DMS79 treated with DMSO at 0.1 percent for 48 hours (cell line): ENCODE data around the gene TRIM67.

Experiments used
- DNase-seq: peaks from one replicate; lab custom pipeline; 2025; lab: John Stamatoyannopoulos, UW

Gene TRIM67

DNA sequence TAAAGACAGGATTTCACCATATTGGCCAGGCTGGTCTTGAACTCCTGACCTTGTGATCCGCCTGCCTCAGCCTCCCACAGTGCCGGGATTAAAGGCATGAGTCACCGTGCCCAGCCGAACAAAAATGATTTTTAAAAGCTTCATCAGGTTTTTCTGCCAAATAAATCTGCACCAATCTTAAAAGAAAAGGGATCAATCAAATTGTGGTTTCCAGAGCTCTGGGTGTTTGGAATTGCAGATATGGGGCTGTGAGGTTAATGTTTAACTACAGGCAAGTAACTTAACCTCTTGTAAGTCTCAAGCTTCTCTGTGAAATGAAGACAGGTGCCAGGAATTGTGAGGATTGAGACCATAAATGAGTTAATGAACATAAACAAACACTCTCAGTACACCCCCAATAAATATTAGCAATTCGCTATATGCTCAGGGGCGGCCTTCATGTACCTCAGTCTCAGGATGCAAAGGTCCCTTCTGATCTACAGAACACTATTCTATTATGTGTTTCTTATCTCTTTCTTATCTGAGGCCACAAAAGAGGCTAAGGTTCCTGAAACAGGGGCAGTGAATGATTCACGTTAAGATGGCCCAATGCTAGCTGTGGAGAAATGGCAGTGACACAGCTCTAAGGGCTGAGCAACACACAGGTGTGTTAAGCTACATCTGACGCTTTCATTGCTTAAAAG lies 72.0 kb downstream of the TRIM67 start:
- DNase-seq, result no peak

DNA sequence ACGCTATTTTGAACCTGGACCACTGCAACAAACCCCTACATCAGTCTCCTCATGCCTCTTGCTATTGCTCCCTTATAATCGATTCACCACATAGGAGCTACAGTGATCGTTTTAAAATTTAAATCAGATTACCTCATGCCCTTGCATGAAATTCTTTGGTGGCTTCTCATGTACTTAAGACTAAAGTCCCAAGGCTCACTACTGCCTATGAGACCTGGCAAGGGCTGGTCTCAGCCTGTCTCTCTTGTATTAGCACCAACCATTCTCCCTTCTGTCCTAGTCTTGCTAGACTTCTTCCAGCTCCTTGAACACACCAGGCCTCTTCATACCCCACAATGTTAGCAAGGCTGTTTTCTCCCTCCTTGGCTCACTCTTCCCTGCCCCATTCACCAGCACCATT lies 72.6 kb downstream of the TRIM67 start:
- DNase-seq, result no peak

DNA sequence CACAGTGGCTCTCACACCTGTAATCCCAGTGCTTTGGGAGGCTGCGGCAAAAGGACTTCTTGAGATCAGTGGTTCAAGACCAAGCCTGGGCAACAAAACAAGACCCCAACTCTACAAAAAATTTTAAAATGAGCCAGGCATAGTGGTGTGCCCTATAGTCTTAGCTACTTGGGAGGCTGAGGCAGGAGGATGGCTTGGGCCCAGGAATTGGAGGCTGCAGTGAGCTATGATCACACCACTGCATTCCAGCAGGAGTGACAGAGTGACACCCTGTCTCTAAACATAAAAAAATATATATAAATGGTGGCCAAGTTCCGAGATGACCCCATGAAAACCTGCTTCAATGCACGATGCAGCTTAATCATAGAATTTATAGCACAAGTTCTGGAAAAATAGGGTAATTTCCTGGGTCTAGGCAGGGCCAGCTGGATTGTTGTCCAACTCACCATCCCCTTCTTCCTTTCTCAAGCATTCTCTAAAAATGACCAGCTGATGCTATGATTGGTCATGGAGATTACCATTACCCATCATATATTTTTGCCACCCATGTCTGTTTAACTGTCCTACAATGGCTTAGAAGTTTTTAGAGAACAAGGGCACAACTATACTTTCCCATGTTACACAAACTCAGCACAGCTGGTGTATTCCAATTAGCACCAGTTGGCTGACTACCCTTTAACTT lies 73.8 kb downstream of the TRIM67 start:
- no peak for DNase-seq

DNA sequence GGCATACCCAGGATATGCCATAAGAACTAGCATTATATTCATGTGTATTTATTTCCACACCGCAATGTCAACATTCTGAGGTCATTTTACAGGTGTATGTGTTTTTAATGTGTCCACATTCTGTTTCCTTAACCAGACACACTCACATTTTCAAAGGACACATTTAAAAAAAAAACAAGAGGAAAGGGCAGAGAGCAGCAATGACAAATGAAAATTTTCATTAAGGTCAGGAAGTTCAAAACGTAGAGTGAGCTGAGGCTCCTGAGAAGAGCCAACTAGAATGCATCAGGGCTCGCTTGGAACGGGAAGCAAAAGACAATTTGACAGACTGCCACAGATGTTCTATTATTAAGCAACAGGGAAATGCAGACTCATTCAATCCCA lies 74.3 kb downstream of the TRIM67 start:
- no peak for DNase-seq

DNA sequence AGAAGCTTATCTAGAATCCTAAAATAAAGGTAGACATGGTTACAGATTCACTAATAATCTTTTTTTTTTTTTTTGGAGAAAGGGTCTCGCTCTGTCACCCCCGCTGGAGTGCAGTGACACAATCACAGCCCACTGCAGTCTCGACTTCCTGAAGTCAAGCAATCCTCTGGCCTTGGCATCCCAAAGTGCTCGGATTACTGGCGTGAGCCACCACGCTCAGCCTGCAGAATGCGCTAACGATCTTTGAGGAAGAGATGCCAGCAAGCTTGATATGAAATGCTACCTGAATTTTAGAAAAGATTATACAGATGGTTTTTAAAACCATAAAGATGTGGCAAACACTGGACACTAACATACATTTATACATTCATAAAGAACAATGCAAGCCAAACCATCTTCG lies 75.1 kb downstream of the TRIM67 start:
- DNase-seq, result no peak

DNA sequence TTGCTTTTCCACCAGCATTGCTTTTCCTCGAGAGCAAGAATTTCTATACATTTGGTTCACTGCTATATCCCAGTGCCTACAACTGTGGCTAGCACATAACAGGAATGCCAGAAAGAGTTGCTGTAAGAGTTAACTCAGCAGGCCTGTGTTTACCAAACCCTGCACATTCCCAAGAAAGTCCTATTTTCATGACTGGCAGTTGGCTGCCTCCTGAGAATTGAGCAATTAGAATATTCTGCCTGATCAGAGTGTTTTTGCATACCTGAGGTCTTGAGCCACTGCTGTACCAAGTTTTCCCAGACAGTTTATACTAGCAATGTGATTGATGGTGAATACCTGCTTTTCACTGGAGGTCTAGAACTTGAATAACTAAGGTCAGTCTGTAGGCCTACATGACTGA lies 76.4 kb downstream of the TRIM67 start:
- no peak for DNase-seq

DNA sequence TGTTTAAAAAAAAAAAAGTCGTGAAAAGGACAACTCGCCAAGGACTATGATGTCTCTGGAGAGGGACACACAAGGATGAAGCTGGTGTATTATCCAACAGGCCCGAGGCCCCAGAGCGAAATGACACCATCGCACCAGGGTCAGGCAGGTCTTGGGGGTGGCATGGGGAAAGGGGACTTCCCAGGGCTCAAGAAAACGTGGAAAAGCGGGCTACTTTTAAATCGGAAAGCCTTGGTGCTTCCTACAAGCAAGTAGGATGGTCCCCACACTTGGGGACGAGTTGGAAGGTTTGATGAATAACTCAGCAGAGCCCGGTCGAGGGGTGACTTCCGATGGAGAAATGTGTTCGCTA lies 78.6 kb downstream of the TRIM67 start:
- DNase-seq, result peak; percentile 14

DNA sequence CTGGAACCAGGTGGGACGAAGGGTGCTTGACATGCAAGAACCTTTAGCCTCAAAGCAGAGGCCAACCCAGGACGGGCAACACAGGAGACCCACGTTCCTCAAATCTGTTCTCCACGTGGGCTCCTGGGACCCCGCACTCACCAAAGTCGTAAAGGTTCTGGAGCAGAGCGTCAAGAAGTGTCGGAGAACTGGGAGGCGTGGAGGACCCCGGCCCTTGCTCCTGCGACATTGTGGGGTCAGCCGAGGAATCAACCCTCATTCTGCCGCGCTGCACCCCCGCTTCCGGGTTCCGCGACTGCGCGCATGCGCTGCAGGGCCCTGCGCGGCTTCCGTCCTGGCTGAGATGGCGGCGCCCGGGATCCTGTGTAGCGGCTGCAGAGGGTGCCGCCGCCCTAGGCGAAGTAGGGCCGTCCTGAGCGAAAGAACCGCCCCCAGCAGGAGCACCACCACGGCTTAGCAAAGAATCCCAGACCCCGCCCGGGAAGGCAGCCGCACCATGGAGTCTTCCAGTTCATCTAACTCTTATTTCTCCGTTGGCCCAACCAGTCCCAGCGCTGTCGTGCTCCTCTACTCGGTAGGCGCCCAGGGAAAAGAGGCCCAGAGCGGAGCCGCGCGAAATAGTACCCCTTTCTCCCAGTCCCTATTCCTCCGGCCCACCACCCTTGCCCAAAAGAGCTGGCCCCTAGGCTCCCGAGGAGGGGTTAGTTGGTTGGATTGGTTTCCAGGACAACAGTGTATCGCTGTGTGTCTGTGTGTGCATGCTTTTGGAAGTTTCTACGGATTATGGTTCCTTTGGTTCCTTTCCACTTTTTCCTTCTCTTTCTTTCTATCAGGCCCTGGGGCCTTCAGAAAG lies 79.3 kb downstream of the TRIM67 start, which contains the start of gene GNPAT:
Gene GNPAT, plus strand, starts transcription at position 330 of the 853 bp plus-strand sequence. Its CDS starts 167 bp downstream, at position 497.
- peak; percentile 79 for DNase-seq

DNA sequence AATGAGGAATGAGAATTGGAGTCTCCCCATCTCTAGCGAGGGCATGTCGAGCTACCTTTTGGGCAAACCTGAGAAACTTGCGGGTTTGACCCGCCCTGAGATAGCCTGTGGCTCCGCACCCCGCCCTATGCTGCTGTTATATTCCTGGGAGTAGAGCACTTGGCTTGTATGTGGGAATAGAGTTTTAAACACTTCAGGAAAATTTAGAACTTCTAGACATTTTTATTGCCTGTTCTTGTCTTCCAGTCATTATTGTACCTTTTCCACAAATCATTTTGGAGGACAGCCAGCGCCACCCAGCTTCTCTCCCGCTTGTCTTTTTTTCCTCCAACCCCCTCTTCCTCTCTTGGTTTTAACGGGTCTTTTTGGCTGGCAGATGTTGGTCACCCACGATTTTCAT lies 79.9 kb downstream of the TRIM67 start:
- DNase-seq, result peak; percentile 40

DNA sequence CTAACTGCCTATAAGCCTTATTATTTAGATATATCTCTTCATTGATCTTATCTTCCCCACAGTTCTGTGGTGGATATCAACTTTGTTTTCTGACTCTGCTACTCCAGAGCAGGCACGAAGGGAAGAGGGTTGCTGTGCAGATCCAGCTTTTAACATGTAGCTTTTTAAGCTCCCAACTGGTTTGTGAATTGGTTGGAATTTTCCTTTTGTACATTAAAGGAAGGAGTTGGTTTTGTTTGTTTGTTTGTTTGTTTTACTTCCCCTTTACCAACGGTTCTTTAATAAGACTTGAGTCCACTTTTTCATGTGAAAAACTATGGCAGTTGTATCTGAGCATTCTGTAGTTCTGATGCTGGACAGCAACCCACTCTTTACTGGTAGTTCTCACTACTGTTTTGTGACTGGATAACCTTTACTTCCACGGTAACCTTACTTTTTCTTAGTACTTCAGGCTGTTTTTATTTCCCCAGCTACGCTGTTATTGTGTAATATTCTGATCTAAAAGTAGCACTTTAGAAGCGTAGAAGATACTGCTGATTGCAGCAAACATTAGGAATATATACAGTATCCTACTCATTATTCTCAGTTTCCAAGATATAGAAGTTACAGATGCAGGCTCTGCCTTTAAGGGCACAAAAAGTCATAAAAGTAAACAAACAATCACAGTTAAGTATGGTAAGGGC lies 80.8 kb downstream of the TRIM67 start:
- DNase-seq, result no peak

DNA sequence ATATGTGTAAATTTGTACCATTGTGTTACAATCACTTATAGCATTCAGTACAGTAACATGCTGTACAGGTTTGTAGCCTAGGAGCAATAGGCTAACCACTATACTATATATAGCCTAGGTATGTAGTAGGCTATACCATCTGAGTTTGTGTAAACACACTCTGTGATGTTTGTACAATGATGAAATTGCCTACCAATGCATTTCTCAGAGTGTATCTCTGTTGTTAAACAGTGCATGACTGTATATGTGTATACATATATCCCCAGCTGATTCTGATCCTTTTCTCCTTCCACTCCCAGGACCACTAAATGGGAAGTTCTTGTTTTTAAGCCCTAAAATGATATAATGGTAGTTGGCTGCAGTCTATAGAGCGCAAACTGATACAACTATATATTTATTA lies 86.9 kb downstream of the TRIM67 start:
- DNase-seq, result no peak

DNA sequence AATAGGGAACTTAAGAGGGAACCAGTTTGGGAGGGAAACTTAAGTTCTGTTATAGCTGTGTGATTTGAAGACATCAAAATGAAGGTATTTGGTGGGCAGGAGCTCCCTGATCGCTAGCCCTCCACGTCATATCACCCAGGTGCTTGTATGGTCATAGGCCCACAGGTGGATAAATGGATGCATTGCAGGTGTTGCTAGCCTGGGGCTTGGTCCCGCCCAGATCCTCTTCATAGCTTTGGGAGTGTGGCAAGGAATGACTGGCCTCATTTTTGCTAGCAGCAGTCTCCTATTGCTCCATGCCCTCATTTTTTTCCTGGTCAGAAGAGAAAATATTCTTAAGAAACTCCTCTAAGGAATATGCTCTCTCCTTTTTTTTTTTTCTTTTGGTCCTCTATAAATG lies 90.5 kb downstream of the TRIM67 start:
- no peak for DNase-seq

DNA sequence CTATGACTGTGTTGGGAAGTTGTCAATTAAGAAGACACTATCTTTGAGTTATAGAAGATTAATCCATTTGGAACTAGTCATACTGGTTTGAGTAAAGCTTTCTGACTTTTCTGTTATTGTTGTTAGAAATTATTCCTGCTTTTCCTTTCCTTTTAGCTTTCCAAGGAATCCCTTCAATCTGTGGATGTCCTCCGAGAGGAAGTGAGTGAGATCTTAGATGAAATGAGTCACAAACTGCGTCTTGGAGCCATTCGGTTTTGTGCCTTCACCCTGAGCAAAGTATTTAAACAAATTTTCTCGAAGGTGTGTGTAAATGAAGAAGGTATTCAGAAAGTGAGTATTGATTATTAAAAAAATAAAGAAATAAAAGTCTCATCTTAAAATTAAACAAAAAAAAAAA lies 98.5 kb downstream of the TRIM67 start:
- DNase-seq, result no peak

DNA sequence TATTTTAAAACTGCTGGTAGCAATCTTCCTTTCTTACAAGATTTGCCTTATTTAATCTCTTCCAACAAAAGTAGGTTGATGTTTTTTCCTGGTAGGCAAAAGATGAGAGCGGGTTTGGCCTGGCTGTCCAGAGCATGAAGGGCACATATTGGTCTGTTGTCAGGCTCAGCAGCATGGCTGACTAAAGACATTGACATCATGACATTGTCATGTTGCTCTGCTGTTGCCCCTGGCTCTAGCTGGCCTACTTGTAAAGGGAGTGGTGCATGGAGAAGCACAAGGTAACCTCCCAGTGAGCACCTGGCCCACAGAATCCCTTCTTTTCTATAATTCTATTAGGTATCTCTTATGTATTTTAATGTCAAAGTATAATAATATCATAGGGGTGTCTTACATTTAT lies 102.8 kb downstream of the TRIM67 start:
- no peak for DNase-seq

DNA sequence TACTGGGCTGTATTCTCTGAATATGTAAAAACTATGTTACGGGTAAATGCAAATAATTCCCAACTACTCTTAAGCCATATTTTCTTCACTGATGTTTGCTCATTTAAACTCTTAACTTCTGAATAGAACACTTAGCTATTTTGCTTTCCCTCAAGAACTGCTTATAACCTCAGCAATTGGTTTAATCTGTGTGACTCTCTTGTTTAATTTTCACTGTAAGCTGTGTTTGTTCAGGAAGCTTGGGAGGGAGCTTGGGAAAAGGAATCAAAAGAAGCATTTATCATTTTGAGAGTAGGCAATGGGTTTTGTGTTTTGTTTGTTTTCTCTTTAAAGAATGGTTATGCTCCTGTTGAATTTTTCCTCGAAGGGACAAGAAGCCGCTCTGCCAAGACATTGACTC lies 103.5 kb downstream of the TRIM67 start:
- DNase-seq, result no peak

DNA sequence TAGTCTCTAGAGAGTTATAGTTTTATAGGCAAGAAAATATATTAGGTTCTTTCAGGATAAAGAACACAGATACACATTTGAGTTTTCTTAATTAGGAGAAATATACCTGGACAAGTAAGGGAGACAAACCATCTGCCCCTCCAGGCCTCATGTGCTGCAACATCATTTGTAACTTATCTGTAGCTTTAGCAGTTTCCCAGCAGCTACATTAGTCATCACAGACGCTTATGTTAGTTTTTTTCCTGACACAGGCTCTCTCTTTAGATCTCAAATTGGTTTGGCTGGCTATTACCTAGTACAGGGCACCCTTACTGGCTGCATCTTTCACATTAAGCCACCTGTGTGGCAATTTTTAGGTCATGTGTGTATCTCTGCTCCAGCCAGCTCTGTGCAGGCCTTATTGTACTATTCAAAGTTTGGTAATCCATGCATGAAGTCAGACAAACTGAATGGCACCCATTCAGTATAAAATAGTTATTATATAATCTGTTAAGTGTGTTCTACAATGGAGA lies 105.0 kb downstream of the TRIM67 start:
- no peak for DNase-seq
